Mesenteric fat pad (tissue), 1 donor: ENCODE results near the gene HDLBP. TPM values are rescaled to one million over a fixed set of nuclear protein-coding genes. Genes with fewer than 3 reads are reported as not detected.
A peak's percentile ranks its signal among the peaks of the same experiment; 100 is the strongest.
"Not testable (repeated sequence)": the region's sequence is repeated elsewhere in the genome, so short reads cannot be mapped to it uniquely, and the experiment has no call there.

Source experiments
- DNase-seq: peaks from one replicate; pipeline ENCODE4 v3.0.0-alpha.2; 2020; ENCODE audit warnings: low spot score
- total RNA-seq: library from RNA; stranded (reverse); fragmentation: NEBNext Ultra II Directional; extraction: Animal tissue kit (Norgen Biotek cat#: 25700); gene quantifications from one replicate; pipeline ENCODE4 v1.2.1, GENCODE V29; 2021
- donor health status: DM: yes; HTN: yes; CAD: no.

Gene HDLBP
- total RNA-seq, 1 donor from 2014 or later, result 492 TPM

- no peak for DNase-seq
Measured at GRCh38 chr2:241339839-241340630, 24.6 kb upstream of the HDLBP start.

GRCh38 chr2:241334813-241335212, 19.3 kb upstream of the HDLBP start:
- no peak for DNase-seq

GRCh38 chr2:241330616-241330981, 15.1 kb upstream of the HDLBP start:
- no peak for DNase-seq

- no peak for DNase-seq
Measured at GRCh38 chr2:241329669-241330615, 14.5 kb upstream of the HDLBP start.

GRCh38 chr2:241325257-241325656, 9.8 kb upstream of the HDLBP start:
- no peak for DNase-seq

- no peak for DNase-seq
Measured at GRCh38 chr2:241324775-241325174, 9.3 kb upstream of the HDLBP start.

- no peak for DNase-seq
Measured at GRCh38 chr2:241323778-241324177, 8.3 kb upstream of the HDLBP start.

GRCh38 chr2:241321886-241322285, 6.4 kb upstream of the HDLBP start:
- DNase-seq, result no peak

GRCh38 chr2:241321033-241321432, 5.6 kb upstream of the HDLBP start:
- DNase-seq, result no peak

- DNase-seq, result no peak
Measured at GRCh38 chr2:241320394-241320793, 4.9 kb upstream of the HDLBP start.

GRCh38 chr2:241318830-241319229, 3.4 kb upstream of the HDLBP start:
- not testable (repeated sequence) for DNase-seq

- no peak for DNase-seq
Measured at GRCh38 chr2:241317391-241317790, 1.9 kb upstream of the HDLBP start.

- no peak for DNase-seq
Measured at GRCh38 chr2:241316825-241317224, 1.4 kb upstream of the HDLBP start.

GRCh38 chr2:241315879-241316631, 583 bp upstream of the HDLBP start, which contains the start of gene SEPTIN2:
Gene SEPTIN2 (plus strand): TSS chr2:241315925. CDS start chr2:241324233, 8,308 bp downstream.
- peak; percentile 94 for DNase-seq

- no peak for DNase-seq
Measured at GRCh38 chr2:241314226-241315092, 1.0 kb downstream of the HDLBP start.

- DNase-seq, result no peak
Measured at GRCh38 chr2:241313543-241314095, 1.9 kb downstream of the HDLBP start.

GRCh38 chr2:241312082-241312481, 3.4 kb downstream of the HDLBP start:
- DNase-seq, result no peak

- no peak for DNase-seq
Measured at GRCh38 chr2:241310917-241311566, 4.4 kb downstream of the HDLBP start.

GRCh38 chr2:241309684-241310117, 5.8 kb downstream of the HDLBP start:
- no peak for DNase-seq
